ENCODE results near the gene NPAS1. TPM values are rescaled to one million over a fixed set of nuclear protein-coding genes. Genes with fewer than 3 reads are reported as not detected.

The NPAS1 gene
- total and polyA plus RNA-seq, 2 experiments from 2014 or later: 5.6 to 9.8 TPM

- TF ChIP-seq REST (IDR thresholded peaks at IDR 0.05; ENCODE audit: unreplicated experiment): no peak
- no peak for TF ChIP-seq ETS1 (IDR thresholded peaks at IDR 0.05)
- no peak for TF ChIP-seq NANOG (IDR thresholded peaks at IDR 0.05; ENCODE audit: borderline replicate concordance)
- TF ChIP-seq EZH2phosphoT487 (IDR thresholded peaks at IDR 0.05; ENCODE audit: unreplicated experiment): no peak
- no peak for TF ChIP-seq CTCF (conservative IDR thresholded peaks at IDR 0.05; ENCODE audit: low read depth in 2 of 2)
- no peak for TF ChIP-seq CREB1 (CRISPR knock-in tag; IDR thresholded peaks at IDR 0.05; ENCODE audit: low read depth)
- no peak for TF ChIP-seq ZNF331 (CRISPR knock-in tag; IDR thresholded peaks at IDR 0.05; ENCODE audit: low read depth)
Observed at GRCh38 chr19:47058621-47059022, 39.0 kb downstream of the NPAS1 start (continued).

- Histone ChIP-seq H4K20me1 (replicated peaks; ENCODE audit: insufficient read depth) (no peaks in the 10 kb centered on the region; the same call in 1 of the 2 replicates), H3K9me2 (ENCODE audit: insufficient read depth) (no peaks in the 10 kb centered on the region), H3K27ac (ENCODE audit: low read depth) (peak overlapping the region; percentile 69), H3K4me2 (no peak overlapping the region), H3K4me3 (no peak overlapping the region), H3K79me2 (replicated peaks; ENCODE audit: insufficient read depth) (no peaks in the 10 kb centered on the region), H3K36me3 (ENCODE audit: insufficient read depth) (no peaks in the 10 kb centered on the region), H3F3A (replicated peaks; ENCODE audit: low read depth) (peaks cover 7% of the 10 kb centered on the region), H3K4me1 (ENCODE audit: insufficient read depth) (0 out of 2 replicates have a peak, but pooled peaks cover under 1% of the 10 kb centered on the region), H3K27me3 (ENCODE audit: insufficient read depth) (no peaks in the 10 kb centered on the region), H2AFZ (no peak overlapping the region)
- Mint-ChIP-seq H3K4me1 (no peaks in the 10 kb centered on the region), H3K9me3 (no peaks in the 10 kb centered on the region), H3K4me3 (no peak overlapping the region), H3K36me3 (ENCODE audit: low read depth) (peaks cover 26% of the 10 kb centered on the region), H3K27me3 (ENCODE audit: insufficient read depth, low read depth, poor library complexity) (peaks cover 14% of the 10 kb centered on the region), H3K27ac (peak overlapping the region; percentile 43; the same call in 1 of the 2 replicates)
- no peak for DNase-seq (ENCODE audit: low spot score)
- ATAC-seq: no peak
- TF ChIP-seq ZNF331 (CRISPR knock-in tag; IDR thresholded peaks at IDR 0.05; ENCODE audit: low read depth) (no peak), CREB1 (CRISPR knock-in tag; IDR thresholded peaks at IDR 0.05; ENCODE audit: low read depth) (no peak), POLR2AphosphoS5 (IDR thresholded peaks at IDR 0.05; ENCODE audit: low read depth) (no peak)
Observed at GRCh38 chr19:47063874-47064273, 44.2 kb downstream of the NPAS1 start.

All from GM23338 (cell line).